Ishikawa (cell line): ENCODE data around the gene GLI3.

ENCODE experiments used
- CEBPB ChIP-seq: IDR thresholded peaks from 2 replicates; pipeline ENCODE4 v1.6.1; 2012
- CREB1 ChIP-seq: IDR thresholded peaks from 2 replicates; pipeline ENCODE4 v1.6.1; 2012; ENCODE audit warnings: low read depth
- EGR1 ChIP-seq: IDR thresholded peaks from 2 replicates; pipeline ENCODE4 v1.6.1; 2012
- EP300 ChIP-seq: IDR thresholded peaks from 2 replicates; pipeline ENCODE4 v1.6.1; 2012; ENCODE audit warnings: borderline replicate concordance
- FOXM1 ChIP-seq: IDR thresholded peaks from 2 replicates; pipeline ENCODE4 v1.6.1; 2012; ENCODE audit warnings: low read depth, borderline replicate concordance
- NFIC ChIP-seq: IDR thresholded peaks from 2 replicates; pipeline ENCODE4 v1.6.1; 2012
- RAD21 ChIP-seq: IDR thresholded peaks from 2 replicates; pipeline ENCODE4 v1.6.1; 2012; ENCODE audit warnings: low read depth
- REST ChIP-seq: IDR thresholded peaks from 2 replicates; pipeline ENCODE4 v1.6.1; 2012; ENCODE audit warnings: low read depth, mild to moderate bottlenecking
- TAF1 ChIP-seq: IDR thresholded peaks from 2 replicates; pipeline ENCODE4 v1.6.1; 2012; ENCODE audit warnings: low read depth, mild to moderate bottlenecking
- TCF12 ChIP-seq: IDR thresholded peaks from 2 replicates; pipeline ENCODE4 v1.6.1; 2012; ENCODE audit warnings: low read depth
- TEAD4 ChIP-seq: IDR thresholded peaks from 2 replicates; pipeline ENCODE4 v1.6.1; 2012
- YY1 ChIP-seq: IDR thresholded peaks from 2 replicates; pipeline ENCODE4 v1.6.1; 2012; ENCODE audit warnings: low read depth
- ZBTB7A ChIP-seq: IDR thresholded peaks from 2 replicates; pipeline ENCODE4 v1.6.1; 2012; ENCODE audit warnings: low read depth
- TF ChIP-seq, protein P1 (sequence below): IDR thresholded peaks from 2 replicates; pipeline ENCODE4 v1.6.1; 2012
- TF ChIP-seq, protein P2 (sequence below): IDR thresholded peaks from 2 replicates; pipeline ENCODE4 v1.6.1; 2012

GLI3 gene

DNA sequence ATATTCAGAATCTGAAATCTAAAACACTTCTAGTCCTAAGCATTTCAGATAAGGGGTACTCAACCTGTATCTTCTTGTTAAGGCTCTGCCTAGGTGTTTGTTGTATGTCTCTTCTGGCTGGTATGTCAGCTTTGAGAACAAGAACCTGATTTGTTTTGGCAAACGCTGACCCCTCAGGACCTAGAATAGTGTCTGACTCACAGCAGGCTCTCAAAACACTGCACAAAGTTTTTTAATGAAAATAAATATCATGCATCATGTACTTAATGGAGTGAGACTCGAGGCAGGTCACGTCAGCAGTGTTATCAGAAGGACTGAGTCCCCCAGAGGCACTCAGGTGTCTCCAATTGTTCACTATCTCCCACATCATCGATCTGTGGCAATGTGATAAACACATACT lies 99.1 kb downstream of the GLI3 start:
- no peak for TF ChIP-seq FOXM1
- no peak for TF ChIP-seq CEBPB
- TF ChIP-seq YY1 = no peak
- TF ChIP-seq TAF1 = no peak
- TF ChIP-seq, protein P1, sequence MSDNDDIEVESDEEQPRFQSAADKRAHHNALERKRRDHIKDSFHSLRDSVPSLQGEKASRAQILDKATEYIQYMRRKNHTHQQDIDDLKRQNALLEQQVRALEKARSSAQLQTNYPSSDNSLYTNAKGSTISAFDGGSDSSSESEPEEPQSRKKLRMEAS = no peak
- TF ChIP-seq REST = no peak
- TF ChIP-seq TEAD4 = no peak
- no peak for TF ChIP-seq CREB1
- TF ChIP-seq NFIC = no peak

- TF ChIP-seq, protein P2, sequence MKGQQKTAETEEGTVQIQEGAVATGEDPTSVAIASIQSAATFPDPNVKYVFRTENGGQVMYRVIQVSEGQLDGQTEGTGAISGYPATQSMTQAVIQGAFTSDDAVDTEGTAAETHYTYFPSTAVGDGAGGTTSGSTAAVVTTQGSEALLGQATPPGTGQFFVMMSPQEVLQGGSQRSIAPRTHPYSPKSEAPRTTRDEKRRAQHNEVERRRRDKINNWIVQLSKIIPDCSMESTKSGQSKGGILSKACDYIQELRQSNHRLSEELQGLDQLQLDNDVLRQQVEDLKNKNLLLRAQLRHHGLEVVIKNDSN = no peak
- no peak for TF ChIP-seq TAF1
Observed at GRCh38 chr7:42137431-42137830, 99.6 kb downstream of the GLI3 start.

- TF ChIP-seq RAD21 = no peak
- no peak for TF ChIP-seq EGR1
- no peak for TF ChIP-seq NFIC
- TF ChIP-seq YY1 = no peak
- TF ChIP-seq, protein P2 = no peak
- no peak for TF ChIP-seq CREB1
- no peak for TF ChIP-seq FOXM1
- TF ChIP-seq CEBPB = no peak
- TF ChIP-seq, protein P1 = no peak
- TF ChIP-seq TEAD4 = no peak
- no peak for TF ChIP-seq ZBTB7A
- TF ChIP-seq REST = no peak
Observed at GRCh38 chr7:42135728-42136127, 101.3 kb downstream of the GLI3 start.

DNA sequence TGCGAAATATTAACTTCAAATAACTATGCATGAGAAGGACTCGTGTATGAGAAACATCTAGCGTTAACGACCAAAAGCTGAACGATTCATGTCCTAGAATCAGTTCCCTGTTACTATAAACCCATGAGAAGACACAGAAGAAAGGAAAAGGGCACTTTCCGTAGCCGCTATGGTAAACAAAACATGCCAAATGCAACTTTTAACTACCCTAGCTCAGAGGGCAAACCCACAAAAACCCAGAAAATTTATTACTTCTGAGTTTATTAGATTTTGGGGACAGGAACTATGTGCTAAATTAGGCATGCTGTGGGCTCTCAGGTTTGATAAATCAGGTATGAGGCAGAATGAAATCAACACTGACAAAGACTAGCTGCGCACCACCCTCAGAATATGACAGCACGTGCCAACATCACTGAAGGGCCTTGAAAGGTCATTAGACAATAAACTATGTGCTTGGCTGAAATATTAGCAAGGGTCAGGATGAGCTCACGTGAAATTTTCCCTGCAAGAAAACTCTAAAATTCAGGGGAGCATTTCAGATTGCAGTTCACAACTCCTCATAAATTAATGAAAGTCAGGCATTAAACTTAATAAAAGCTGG lies 102.6 kb downstream of the GLI3 start:
- TF ChIP-seq CEBPB (no peak), EP300 (no peak), REST (no peak), EGR1 (no peak), ZBTB7A (no peak)

DNA sequence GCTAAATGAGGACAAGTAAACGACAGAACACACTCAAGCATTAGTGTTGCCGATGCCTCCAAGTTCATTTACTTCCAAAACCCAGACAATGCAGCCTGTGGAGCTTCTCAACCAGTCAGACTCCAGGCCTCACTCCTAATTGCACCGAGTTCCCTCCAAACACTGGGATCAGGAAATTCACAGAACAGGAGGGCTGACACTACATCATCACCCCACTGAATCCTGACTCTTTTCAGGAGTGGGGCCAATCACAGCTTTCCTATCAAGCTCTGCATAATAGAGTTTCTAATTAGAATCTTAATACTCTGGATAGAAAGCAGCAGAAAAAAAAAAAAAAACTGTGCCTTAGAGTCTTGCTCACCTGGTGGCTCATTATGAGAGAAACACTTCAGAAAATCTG lies 103.7 kb downstream of the GLI3 start:
- TF ChIP-seq TCF12 (no peak), REST (no peak), ZBTB7A (no peak), EGR1 (no peak), EP300 (no peak), TAF1 (no peak), NFIC (no peak), FOXM1 (no peak), RAD21 (no peak), CEBPB (no peak), TEAD4 (no peak), YY1 (no peak), CREB1 (no peak)
- TF ChIP-seq, protein P2 = no peak
- TF ChIP-seq, protein P1 = no peak
